ENCODE data around the gene TAOK3. TPM values are rescaled to one million over a fixed set of nuclear protein-coding genes. Genes with fewer than 3 reads are reported as not detected.
"Not testable (repeated sequence)": the region's sequence is repeated elsewhere in the genome, so short reads cannot be mapped to it uniquely, and the experiment has no call there.

Gene TAOK3
- total RNA-seq, 2 experiments from 2014 or later, result 47.5 to 50.4 TPM

GRCh38 chr12:118355843-118356242 lies 16.9 kb downstream of the TAOK3 start:
- Mint-ChIP-seq H3K4me1 (ENCODE audit: low read depth) (peaks cover 49% of the 10 kb centered on the region), H3K27ac (no peak overlapping the region), H3K36me3 (peaks cover 12% of the 10 kb centered on the region), H3K27me3 (no peaks in the 10 kb centered on the region), H3K4me3 (no peak overlapping the region), H3K9me3 (peaks cover 5% of the 10 kb centered on the region)
- ChIA-PET POLR2A (no interaction called here), CTCF (interaction anchor here (3.5 to 5.0 kb wide), 2 partner anchors 21 to 48 kb away, joined by 15 to 94 read pairs; partner anchors contain the start of gene SUDS3)
- DNase-seq, result no peak
- intact Hi-C loops (cut with micrococcal nuclease), result loop anchor here (5.0 kb wide), 2 partner anchors 174 to 304 kb away; no protein-coding TSS in a partner anchor

- Mint-ChIP-seq H3K4me1 (ENCODE audit: low read depth) (peaks cover 50% of the 10 kb centered on the region), H3K27ac (no peak overlapping the region), H3K9me3 (peaks cover 5% of the 10 kb centered on the region), H3K27me3 (no peaks in the 10 kb centered on the region), H3K4me3 (no peak overlapping the region), H3K36me3 (peaks cover 12% of the 10 kb centered on the region)
- intact Hi-C loops (cut with micrococcal nuclease), result loop anchor here (5.0 kb wide), 2 partner anchors 173 to 303 kb away; no protein-coding TSS in a partner anchor
- ChIA-PET POLR2A (no interaction called here), CTCF (interaction anchor here (0.6 to 5.0 kb wide), 3 partner anchors 21 to 47 kb away, joined by 3 to 94 read pairs (median 10); partner anchors contain the start of gene SUDS3)
- no peak for DNase-seq
Measured at GRCh38 chr12:118354903-118355302, 17.8 kb downstream of the TAOK3 start.

- H3K27me3 Mint-ChIP-seq; H3K9me3 Mint-ChIP-seq; H3K4me3 Mint-ChIP-seq; DNase-seq; H3K27ac Mint-ChIP-seq; POLR2A ChIA-PET; intact Hi-C loops (cut with micrococcal nuclease): not testable (repeated sequence)
- Mint-ChIP-seq H3K36me3 (peaks cover 12% of the 10 kb centered on the region), H3K4me1 (ENCODE audit: low read depth) (peaks cover 46% of the 10 kb centered on the region)
- CTCF ChIA-PET, result interaction anchor here (0.6 to 1.7 kb wide), 2 partner anchors 22 to 47 kb away, joined by 3 to 10 read pairs; partner anchors contain the start of gene SUDS3
Measured at GRCh38 chr12:118354503-118354902, 18.2 kb downstream of the TAOK3 start.

DNA sequence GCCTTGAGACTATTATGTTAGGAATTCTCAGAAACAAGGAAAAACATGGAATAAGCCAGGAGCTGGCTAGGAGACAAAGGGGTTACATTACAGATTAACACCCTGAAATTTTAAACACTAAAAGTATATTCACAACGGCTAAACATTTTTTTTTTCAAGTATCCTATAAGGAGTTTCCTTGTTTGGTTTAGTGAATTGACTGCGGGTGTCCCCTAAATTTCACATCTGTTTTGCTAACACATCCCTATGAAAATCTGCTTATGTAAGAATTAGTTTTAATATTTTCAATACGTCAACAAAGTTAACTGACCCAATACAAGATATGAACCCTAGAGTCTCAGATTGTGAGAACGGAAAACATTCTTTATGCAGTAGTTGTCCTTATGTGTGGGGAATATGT lies 19.0 kb downstream of the TAOK3 start:
- H3K27me3 Mint-ChIP-seq, result no peaks in the 10 kb centered on the region
- H3K27ac Mint-ChIP-seq, result no peak overlapping the region
- peaks cover 46% of the 10 kb centered on the region for H3K4me1 Mint-ChIP-seq (ENCODE audit: low read depth)
- no peak for DNase-seq
- intact Hi-C loops (cut with micrococcal nuclease), result no loop called here
- peaks cover 12% of the 10 kb centered on the region for H3K36me3 Mint-ChIP-seq
- ChIA-PET CTCF (interaction anchor here (1.7 kb wide), 1 partner anchor 22 kb away, joined by 10 read pairs; the partner anchor contains the start of gene SUDS3), POLR2A (no interaction called here)
- H3K4me3 Mint-ChIP-seq, result no peak overlapping the region
- peaks cover 5% of the 10 kb centered on the region for H3K9me3 Mint-ChIP-seq

- H3K36me3 Mint-ChIP-seq, result peaks cover 12% of the 10 kb centered on the region
- H3K27me3 Mint-ChIP-seq, result no peaks in the 10 kb centered on the region
- DNase-seq, result no peak
- POLR2A ChIA-PET, result no interaction called here
- intact Hi-C loops (cut with micrococcal nuclease), result no loop called here
- H3K27ac Mint-ChIP-seq, result no peak overlapping the region
- no peak overlapping the region for H3K4me3 Mint-ChIP-seq
- CTCF ChIA-PET, result no interaction called here
- peaks cover 40% of the 10 kb centered on the region for H3K4me1 Mint-ChIP-seq (ENCODE audit: low read depth)
- H3K9me3 Mint-ChIP-seq, result peaks cover 5% of the 10 kb centered on the region
Measured at GRCh38 chr12:118350908-118351559, 21.7 kb downstream of the TAOK3 start.

- no peak for DNase-seq
- intact Hi-C loops (cut with micrococcal nuclease), result no loop called here
- Mint-ChIP-seq H3K4me3 (no peak overlapping the region), H3K4me1 (ENCODE audit: low read depth) (peaks cover 28% of the 10 kb centered on the region), H3K27me3 (no peaks in the 10 kb centered on the region), H3K9me3 (no peaks in the 10 kb centered on the region), H3K27ac (no peak overlapping the region), H3K36me3 (no peaks in the 10 kb centered on the region)
- CTCF ChIA-PET, result interaction anchor here (0.8 to 1.8 kb wide), 2 partner anchors 28 kb away, joined by 3 to 5 read pairs; partner anchors contain the start of gene SUDS3
- POLR2A ChIA-PET, result interaction anchor here (0.7 kb wide), 1 partner anchor 19 kb away, joined by 3 read pairs; no protein-coding TSS in a partner anchor
Measured at GRCh38 chr12:118347916-118348315, 24.8 kb downstream of the TAOK3 start.

- POLR2A ChIA-PET, result no interaction called here
- Mint-ChIP-seq H3K36me3 (no peaks in the 10 kb centered on the region), H3K9me3 (no peaks in the 10 kb centered on the region), H3K4me1 (ENCODE audit: low read depth) (peaks cover 30% of the 10 kb centered on the region), H3K4me3 (no peak overlapping the region), H3K27me3 (no peaks in the 10 kb centered on the region), H3K27ac (no peak overlapping the region)
- DNase-seq, result no peak
- intact Hi-C loops (cut with micrococcal nuclease), result no loop called here
- CTCF ChIA-PET, result interaction anchor here (1.8 to 2.0 kb wide), 2 partner anchors 29 to 165 kb away, joined by 4 to 5 read pairs; partner anchors contain the start of gene SUDS3
Measured at GRCh38 chr12:118346895-118347294, 25.8 kb downstream of the TAOK3 start.

DNA sequence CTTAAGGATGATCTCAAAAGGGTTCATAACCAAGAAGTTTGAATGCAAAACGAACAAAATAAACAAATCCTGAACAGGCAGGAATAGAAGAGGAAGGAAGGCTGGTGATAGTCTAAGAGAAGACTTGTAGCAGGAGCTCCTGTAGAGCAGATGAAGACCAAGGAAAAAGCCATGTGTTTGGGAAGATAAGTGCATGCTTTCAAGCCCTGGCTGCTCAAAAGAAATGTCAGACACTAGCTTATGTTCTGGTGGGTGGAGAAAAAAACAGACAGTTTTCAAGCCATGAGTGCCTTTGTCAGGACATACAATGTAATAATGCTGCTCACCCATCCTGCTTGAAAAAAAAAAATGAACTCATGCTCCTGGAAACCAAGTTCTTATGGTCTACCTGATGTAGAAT lies 27.4 kb downstream of the TAOK3 start:
- ChIA-PET POLR2A (no interaction called here), CTCF (interaction anchor here (2.0 kb wide), 1 partner anchor 164 kb away, joined by 4 read pairs; no protein-coding TSS in a partner anchor)
- Mint-ChIP-seq H3K4me1 (ENCODE audit: low read depth) (peaks cover 30% of the 10 kb centered on the region), H3K36me3 (no peaks in the 10 kb centered on the region), H3K27me3 (no peaks in the 10 kb centered on the region), H3K9me3 (no peaks in the 10 kb centered on the region), H3K27ac (no peak overlapping the region), H3K4me3 (no peak overlapping the region)
- intact Hi-C loops (cut with micrococcal nuclease), result no loop called here
- no peak for DNase-seq

DNA sequence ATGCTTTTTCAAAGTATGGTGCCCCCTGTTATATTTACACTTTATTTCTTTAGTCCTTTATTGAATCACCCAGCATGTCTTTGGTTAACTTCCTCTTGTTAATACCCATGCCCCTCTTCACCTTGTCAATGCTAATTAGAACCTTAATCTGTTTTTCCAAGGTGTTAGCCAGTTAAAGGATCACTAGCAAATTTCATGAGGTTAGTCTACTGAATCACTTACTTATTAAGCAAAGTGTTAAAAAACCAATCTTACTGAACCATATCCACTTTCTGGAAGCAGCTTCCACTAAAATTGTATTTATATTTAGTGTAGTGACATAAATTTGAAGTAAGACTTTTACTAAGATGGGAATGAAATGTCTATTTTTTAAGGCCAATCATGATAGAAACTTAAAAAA lies 27.9 kb downstream of the TAOK3 start:
- H3K4me1 Mint-ChIP-seq (ENCODE audit: low read depth), result peaks cover 31% of the 10 kb centered on the region
- H3K4me3 Mint-ChIP-seq, result no peak overlapping the region
- no peaks in the 10 kb centered on the region for H3K27me3 Mint-ChIP-seq
- H3K27ac Mint-ChIP-seq, result no peak overlapping the region
- CTCF ChIA-PET, result no interaction called here
- no peak for DNase-seq
- POLR2A ChIA-PET, result no interaction called here
- intact Hi-C loops (cut with micrococcal nuclease), result no loop called here
- no peaks in the 10 kb centered on the region for H3K9me3 Mint-ChIP-seq
- peaks cover under 1% of the 10 kb centered on the region for H3K36me3 Mint-ChIP-seq

- intact Hi-C loops (cut with micrococcal nuclease), result no loop called here
- peaks cover 28% of the 10 kb centered on the region for H3K4me1 Mint-ChIP-seq (ENCODE audit: low read depth)
- ChIA-PET CTCF (interaction anchor here (0.8 kb wide), 1 partner anchor 46 kb away, joined by 3 read pairs; no protein-coding TSS in a partner anchor), POLR2A (no interaction called here)
- DNase-seq, result no peak
- no peak overlapping the region for H3K27ac Mint-ChIP-seq
- H3K9me3 Mint-ChIP-seq, result no peaks in the 10 kb centered on the region
- H3K27me3 Mint-ChIP-seq, result no peaks in the 10 kb centered on the region
- H3K36me3 Mint-ChIP-seq, result peaks cover 3% of the 10 kb centered on the region
- no peak overlapping the region for H3K4me3 Mint-ChIP-seq
Measured at GRCh38 chr12:118342090-118342489, 30.6 kb downstream of the TAOK3 start.

DNA sequence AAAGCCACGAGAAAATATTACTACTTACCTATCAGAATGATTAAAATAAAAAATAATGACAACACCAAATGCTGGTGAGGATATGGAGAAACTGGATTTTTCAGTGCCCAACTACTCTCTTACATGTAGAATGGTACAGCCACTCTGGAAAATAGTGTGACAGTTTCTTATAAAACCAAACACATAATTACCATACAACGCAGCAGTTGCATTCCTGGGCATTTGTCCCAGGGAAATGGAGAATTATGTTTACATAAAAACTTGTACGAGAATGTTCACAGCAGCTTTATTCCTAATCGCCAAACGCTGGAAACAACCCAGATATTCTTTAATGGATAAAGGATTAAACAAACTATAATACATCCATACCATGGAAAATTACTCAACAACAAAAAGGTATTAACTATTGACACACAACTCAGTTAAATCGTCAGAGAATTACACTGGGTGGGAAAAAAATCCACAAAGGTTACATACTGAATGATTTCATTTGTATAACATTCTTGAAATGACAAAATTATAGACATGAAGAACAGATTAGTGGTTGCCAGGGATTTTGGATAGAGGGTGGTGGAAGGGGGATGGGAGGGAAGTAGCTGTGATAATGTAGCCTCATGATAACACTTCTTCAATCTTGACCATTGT lies 35.4 kb downstream of the TAOK3 start:
- Mint-ChIP-seq H3K4me3 (no peak overlapping the region), H3K27ac (no peak overlapping the region), H3K27me3 (no peaks in the 10 kb centered on the region), H3K4me1 (ENCODE audit: low read depth) (peaks cover 31% of the 10 kb centered on the region), H3K9me3 (no peaks in the 10 kb centered on the region), H3K36me3 (peaks cover 7% of the 10 kb centered on the region)
- intact Hi-C loops (cut with micrococcal nuclease), result no loop called here
- CTCF ChIA-PET, result no interaction called here
- DNase-seq, result no peak
- POLR2A ChIA-PET, result no interaction called here

GRCh38 chr12:118336123-118336522 lies 36.6 kb downstream of the TAOK3 start:
- ChIA-PET CTCF (no interaction called here), POLR2A (interaction anchor here (0.6 kb wide), 1 partner anchor 190 kb away, joined by 3 read pairs; no protein-coding TSS in a partner anchor)
- no peaks in the 10 kb centered on the region for H3K9me3 Mint-ChIP-seq
- H3K27ac Mint-ChIP-seq, result no peak overlapping the region
- intact Hi-C loops (cut with micrococcal nuclease), result no loop called here
- no peak overlapping the region for H3K4me3 Mint-ChIP-seq
- H3K27me3 Mint-ChIP-seq, result no peaks in the 10 kb centered on the region
- no peak for DNase-seq
- peaks cover 7% of the 10 kb centered on the region for H3K36me3 Mint-ChIP-seq
- H3K4me1 Mint-ChIP-seq (ENCODE audit: low read depth), result peaks cover 29% of the 10 kb centered on the region

All from activated CD4-positive, alpha-beta memory T cell treated with anti-CD3 and anti-CD28 coated beads for 36 hours (primary cell).